Activated naive CD8-positive, alpha-beta T cell treated with anti-CD3 and anti-CD28 coated beads, Interleukin-2, amount 10 ng/mL, durations not matched to agents 7 days and 5 days (primary cell): ENCODE measurements around the gene STX3. TPM values are rescaled to one million over a fixed set of nuclear protein-coding genes. Genes with fewer than 3 reads are reported as not detected.
A peak's percentile ranks its signal among the peaks of the same experiment; 100 is the strongest.

Source experiments
- ATAC-seq: fragments of 150-1000 bp; cut with Tn5 transposase; one replicate; pipeline ENCODE4 v1.10.0; 2021; ENCODE audit warnings: low read depth, moderate library complexity
- POLR2A ChIA-PET: fragments of 350-600 bp; sonication (Branson Sonifier 250); formaldehyde crosslinking; loops from one replicate; lab custom pipeline; 2021; ENCODE audit warnings: antibody characterized with exemption; lab: Charles Lee
- DNase-seq: peaks from one replicate; pipeline ENCODE4 v3.0.0; 2021
- H3K27ac Mint-ChIP-seq: one replicate; pipeline ENCODE4 v1.8.0; 2022; ENCODE audit warnings: mild to moderate bottlenecking, mixed read lengths
- H3K27me3 Mint-ChIP-seq: one replicate; pipeline ENCODE4 v1.8.0; 2022; ENCODE audit warnings: mild to moderate bottlenecking, moderate library complexity, mixed read lengths
- H3K36me3 Mint-ChIP-seq: one replicate; pipeline ENCODE4 v1.8.0; 2021; ENCODE audit warnings: mild to moderate bottlenecking, mixed read lengths
- H3K4me1 Mint-ChIP-seq: one replicate; pipeline ENCODE4 v1.8.0; 2021; ENCODE audit warnings: mixed read lengths
- H3K4me3 Mint-ChIP-seq: one replicate; pipeline ENCODE4 v1.8.0; 2022; ENCODE audit warnings: mild to moderate bottlenecking, moderate library complexity, mixed read lengths
- H3K9me3 Mint-ChIP-seq: one replicate; pipeline ENCODE4 v1.8.0; 2021; ENCODE audit warnings: mixed read lengths
- total RNA-seq, 2 experiments: library from RNA; stranded (reverse); gene quantifications; one replicate each; pipeline ENCODE4 v1.2.3, GENCODE V29; 2021

STX3 gene
- total RNA-seq, 2 experiments from 2014 or later: 73.7 to 79.2 TPM

- Mint-ChIP-seq H3K27ac (no peak overlapping the region), H3K4me3 (no peak overlapping the region), H3K36me3 (peaks cover 8% of the 10 kb centered on the region), H3K4me1 (peaks cover 10% of the 10 kb centered on the region), H3K27me3 (peaks cover 8% of the 10 kb centered on the region), H3K9me3 (peaks cover 7% of the 10 kb centered on the region)
- no peak for ATAC-seq
- no peak for DNase-seq
- POLR2A ChIA-PET: no interaction called here
These were observed 24.1 kb upstream of the STX3 start for GRCh38 chr11:59730896-59731565.

- ATAC-seq (no peak), DNase-seq (no peak)
- H3K4me1 Mint-ChIP-seq: peaks cover 2% of the 10 kb centered on the region
- POLR2A ChIA-PET: interaction anchor here (0.5 kb wide), 1 partner anchor 1717 kb away, joined by 3 read pairs; no protein-coding TSS in a partner anchor
- peaks cover 3% of the 10 kb centered on the region for H3K36me3 Mint-ChIP-seq
- no peak overlapping the region for H3K4me3 Mint-ChIP-seq
- no peaks in the 10 kb centered on the region for H3K9me3 Mint-ChIP-seq
- H3K27ac Mint-ChIP-seq: no peak overlapping the region
- H3K27me3 Mint-ChIP-seq: peaks cover 35% of the 10 kb centered on the region
These were observed 9.1 kb upstream of the STX3 start for GRCh38 chr11:59746111-59746510.

- H3K4me3 Mint-ChIP-seq: peak overlapping the region; percentile 100
- peaks cover 25% of the 10 kb centered on the region for H3K36me3 Mint-ChIP-seq
- ATAC-seq (peak; percentile 62), DNase-seq (peak; percentile 85)
- H3K9me3 Mint-ChIP-seq: no peaks in the 10 kb centered on the region
- peaks cover 34% of the 10 kb centered on the region for H3K4me1 Mint-ChIP-seq
- POLR2A ChIA-PET: interaction anchor here (1.0 to 5.6 kb wide), 10 partner anchors 15 to 85 kb away, joined by 3 to 102 read pairs (median 16); partner anchors contain the start of genes MRPL16 and PATL1
- peaks cover 2% of the 10 kb centered on the region for H3K27me3 Mint-ChIP-seq
- H3K27ac Mint-ChIP-seq: peak overlapping the region; percentile 96
These were observed 1.3 kb upstream of the STX3 start for GRCh38 chr11:59753650-59754493.

- POLR2A ChIA-PET: interaction anchor here (0.9 to 5.6 kb wide), 11 partner anchors 14 to 85 kb away, joined by 3 to 102 read pairs (median 15); partner anchors contain the start of genes MRPL16 and PATL1
- H3K4me1 Mint-ChIP-seq: peaks cover 36% of the 10 kb centered on the region
- DNase-seq (peak; percentile 49), ATAC-seq (no peak)
- H3K9me3 Mint-ChIP-seq: no peaks in the 10 kb centered on the region
- H3K27me3 Mint-ChIP-seq: peaks cover 1% of the 10 kb centered on the region
- peaks cover 29% of the 10 kb centered on the region for H3K36me3 Mint-ChIP-seq
- peak overlapping the region; percentile 96 for H3K27ac Mint-ChIP-seq
- peak overlapping the region; percentile 100 for H3K4me3 Mint-ChIP-seq
These were observed 700 bp upstream of the STX3 start for GRCh38 chr11:59754494-59754858.

GRCh38 chr11:59755701-59756557 lies 753 bp downstream of the STX3 start:
- POLR2A ChIA-PET: interaction anchor here (0.6 to 5.6 kb wide), 14 partner anchors 13 to 1180 kb away, joined by 3 to 102 read pairs (median 11); partner anchors contain the start of genes LPXN, MRPL16, OSBP and PATL1
- no peaks in the 10 kb centered on the region for H3K9me3 Mint-ChIP-seq

GRCh38 chr11:59756558-59756840 lies 1.3 kb downstream of the STX3 start:
- H3K9me3 Mint-ChIP-seq: no peaks in the 10 kb centered on the region
- H3K36me3 Mint-ChIP-seq: peaks cover 39% of the 10 kb centered on the region
- POLR2A ChIA-PET: interaction anchor here (0.6 to 5.6 kb wide), 11 partner anchors 12 to 141 kb away, joined by 3 to 102 read pairs (median 15); partner anchors contain the start of genes MRPL16, OSBP and PATL1
- no peak overlapping the region for H3K27ac Mint-ChIP-seq
- H3K27me3 Mint-ChIP-seq: no peaks in the 10 kb centered on the region
- H3K4me1 Mint-ChIP-seq: peaks cover 50% of the 10 kb centered on the region
- ATAC-seq: no peak
- H3K4me3 Mint-ChIP-seq: peak overlapping the region; percentile 96
- no peak for DNase-seq

More at GRCh38 chr11:59755701-59756557, 753 bp downstream of the STX3 start:
- H3K4me3 Mint-ChIP-seq: peak overlapping the region; percentile 96
- peaks cover 46% of the 10 kb centered on the region for H3K4me1 Mint-ChIP-seq
- DNase-seq (peak; percentile 69), ATAC-seq (peak; percentile 34)
- H3K36me3 Mint-ChIP-seq: peaks cover 33% of the 10 kb centered on the region
- no peaks in the 10 kb centered on the region for H3K27me3 Mint-ChIP-seq
- peak overlapping the region; percentile 76 for H3K27ac Mint-ChIP-seq

GRCh38 chr11:59756845-59757244 lies 1.7 kb downstream of the STX3 start:
- POLR2A ChIA-PET: interaction anchor here (0.6 to 5.6 kb wide), 9 partner anchors 12 to 141 kb away, joined by 3 to 102 read pairs (median 17); partner anchors contain the start of genes MRPL16, OSBP and PATL1
- Mint-ChIP-seq H3K4me3 (peak overlapping the region; percentile 96), H3K27ac (peak overlapping the region; percentile 2), H3K9me3 (no peaks in the 10 kb centered on the region), H3K4me1 (peaks cover 52% of the 10 kb centered on the region), H3K27me3 (no peaks in the 10 kb centered on the region), H3K36me3 (peaks cover 40% of the 10 kb centered on the region)
- ATAC-seq: no peak
- DNase-seq: no peak

GRCh38 chr11:59758401-59759037 lies 3.3 kb downstream of the STX3 start:
- POLR2A ChIA-PET: interaction anchor here (1.3 to 5.6 kb wide), 4 partner anchors 10 to 42 kb away, joined by 3 to 102 read pairs (median 28); no protein-coding TSS in a partner anchor
- DNase-seq (no peak), ATAC-seq (no peak)
- H3K36me3 Mint-ChIP-seq: peaks cover 53% of the 10 kb centered on the region
- no peaks in the 10 kb centered on the region for H3K27me3 Mint-ChIP-seq
- H3K4me1 Mint-ChIP-seq: peaks cover 58% of the 10 kb centered on the region
- H3K27ac Mint-ChIP-seq: no peak overlapping the region
- H3K9me3 Mint-ChIP-seq: no peaks in the 10 kb centered on the region
- no peak overlapping the region for H3K4me3 Mint-ChIP-seq

GRCh38 chr11:59759900-59760299 lies 4.7 kb downstream of the STX3 start:
- no peaks in the 10 kb centered on the region for H3K27me3 Mint-ChIP-seq

GRCh38 chr11:59760771-59761170 lies 5.6 kb downstream of the STX3 start:
- no peak overlapping the region for H3K27ac Mint-ChIP-seq
- no peaks in the 10 kb centered on the region for H3K27me3 Mint-ChIP-seq
- ATAC-seq (no peak), DNase-seq (no peak)
- H3K4me3 Mint-ChIP-seq: no peak overlapping the region
- H3K4me1 Mint-ChIP-seq: peaks cover 67% of the 10 kb centered on the region
- H3K9me3 Mint-ChIP-seq: no peaks in the 10 kb centered on the region
- POLR2A ChIA-PET: no interaction called here
- peaks cover 57% of the 10 kb centered on the region for H3K36me3 Mint-ChIP-seq

More at GRCh38 chr11:59759900-59760299, 4.7 kb downstream of the STX3 start:
- Mint-ChIP-seq H3K27ac (no peak overlapping the region), H3K4me1 (peaks cover 62% of the 10 kb centered on the region), H3K9me3 (no peaks in the 10 kb centered on the region), H3K36me3 (peaks cover 53% of the 10 kb centered on the region), H3K4me3 (no peak overlapping the region)
- POLR2A ChIA-PET: interaction anchor here (0.6 to 1.5 kb wide), 3 partner anchors 11 to 41 kb away, joined by 3 to 5 read pairs (median 3); no protein-coding TSS in a partner anchor
- DNase-seq (no peak), ATAC-seq (no peak)

GRCh38 chr11:59761993-59762392 lies 6.8 kb downstream of the STX3 start:
- no peak for DNase-seq
- Mint-ChIP-seq H3K4me3 (no peak overlapping the region), H3K9me3 (no peaks in the 10 kb centered on the region), H3K27ac (no peak overlapping the region), H3K4me1 (peaks cover 60% of the 10 kb centered on the region), H3K36me3 (peaks cover 50% of the 10 kb centered on the region), H3K27me3 (no peaks in the 10 kb centered on the region)
- POLR2A ChIA-PET: interaction anchor here (1.0 kb wide), 1 partner anchor 40 kb away, joined by 5 read pairs; no protein-coding TSS in a partner anchor
- ATAC-seq: no peak
